Mucosa of rectum (tissue), 2 donors: ENCODE results near the gene ADGRA3.
A peak's percentile ranks its signal among the peaks of the same experiment; 100 is the strongest.

ENCODE experiments used
- H3K27ac ChIP-seq, 2 donors: one replicate each; pipeline ENCODE4 v1.7.0; 2013; ENCODE audit warnings: inconsistent platforms in 2 of 2, low read depth in 2 of 2, low read length in 2 of 2
- H3K27me3 ChIP-seq, 2 donors: one replicate each; pipeline ENCODE4 v1.7.0; 2013; ENCODE audit warnings: low read length in 2 of 2; ENCODE audit not compliant: control insufficient read depth in 2 of 2, insufficient read depth in 2 of 2
- H3K36me3 ChIP-seq, 2 donors: one replicate each; pipeline ENCODE4 v1.7.0; 2013; ENCODE audit warnings: low read length in 2 of 2; ENCODE audit not compliant: control insufficient read depth in 2 of 2, insufficient read depth in 2 of 2
- H3K4me1 ChIP-seq, 2 donors: one replicate each; pipeline ENCODE4 v1.7.0; 2013; ENCODE audit warnings: low read length in 2 of 2, mild to moderate bottlenecking in 1 of 2; ENCODE audit not compliant: control insufficient read depth in 2 of 2, insufficient read depth in 2 of 2
- H3K4me3 ChIP-seq, 2 donors: one replicate each; pipeline ENCODE4 v1.7.0; 2013; ENCODE audit warnings: low read length in 2 of 2
- H3K9ac ChIP-seq, 2 donors: one replicate each; pipeline ENCODE4 v1.7.0; 2013; ENCODE audit warnings: low read length in 2 of 2, low read depth in 1 of 2, mild to moderate bottlenecking in 1 of 2
- H3K9me3 ChIP-seq, 2 donors: one replicate each; pipeline ENCODE4 v1.7.0; 2013; ENCODE audit warnings: low read length in 2 of 2; ENCODE audit not compliant: control insufficient read depth in 2 of 2
- donor health status: healthy.
- donor health status: Normal muscosa, but diverticular disease.

ADGRA3 gene

GRCh38 chr4:22512306-22512705, 3.6 kb downstream of the ADGRA3 start:
- H3K36me3 ChIP-seq = no peaks in the 10 kb centered on the region
- no peak overlapping the region for H3K9ac ChIP-seq
- H3K4me1 ChIP-seq = peaks cover 3 to 19% of the 10 kb centered on the region in 2 donors
- no peak overlapping the region for H3K4me3 ChIP-seq
- H3K27me3 ChIP-seq = no peaks in the 10 kb centered on the region
- H3K9me3 ChIP-seq = no peaks in the 10 kb centered on the region
- no peak overlapping the region for H3K27ac ChIP-seq

- no peak overlapping the region for H3K4me3 ChIP-seq
- no peak overlapping the region for H3K9ac ChIP-seq
- H3K9me3 ChIP-seq = no peaks in the 10 kb centered on the region
- peaks cover 7 to 12% of the 10 kb centered on the region in 2 donors for H3K4me1 ChIP-seq
- H3K27ac ChIP-seq = no peak overlapping the region
- no peaks in the 10 kb centered on the region for H3K36me3 ChIP-seq
- H3K27me3 ChIP-seq = no peaks in the 10 kb centered on the region
Observed at GRCh38 chr4:22510750-22511149, 5.1 kb downstream of the ADGRA3 start.

GRCh38 chr4:22508376-22508775, 7.5 kb downstream of the ADGRA3 start:
- H3K9ac ChIP-seq = no peak overlapping the region
- H3K36me3 ChIP-seq = no peaks in the 10 kb centered on the region
- peaks cover 5 to 9% of the 10 kb centered on the region in 2 donors for H3K4me1 ChIP-seq
- no peak overlapping the region for H3K4me3 ChIP-seq
- no peaks in the 10 kb centered on the region for H3K27me3 ChIP-seq
- no peaks in the 10 kb centered on the region for H3K9me3 ChIP-seq
- H3K27ac ChIP-seq = no peak overlapping the region

- Histone ChIP-seq H3K4me3 (no peak overlapping the region), H3K27ac (no peak overlapping the region), H3K36me3 (no peaks in the 10 kb centered on the region)
Observed at GRCh38 chr4:22504922-22505321, 10.9 kb downstream of the ADGRA3 start.

GRCh38 chr4:22504447-22504846, 11.4 kb downstream of the ADGRA3 start:
- H3K4me1 ChIP-seq = peaks cover 15 to 26% of the 10 kb centered on the region in 2 donors
- H3K36me3 ChIP-seq = no peaks in the 10 kb centered on the region
- H3K27ac ChIP-seq = no peak overlapping the region
- H3K4me3 ChIP-seq = no peak overlapping the region
- H3K9ac ChIP-seq = no peak overlapping the region
- no peaks in the 10 kb centered on the region for H3K9me3 ChIP-seq
- H3K27me3 ChIP-seq = no peaks in the 10 kb centered on the region

More at GRCh38 chr4:22504922-22505321, 10.9 kb downstream of the ADGRA3 start:
- no peaks in the 10 kb centered on the region for H3K27me3 ChIP-seq
- H3K9ac ChIP-seq = no peak overlapping the region
- peaks cover 13 to 21% of the 10 kb centered on the region in 2 donors for H3K4me1 ChIP-seq
- H3K9me3 ChIP-seq = no peaks in the 10 kb centered on the region

GRCh38 chr4:22502895-22503814, 12.7 kb downstream of the ADGRA3 start:
- Histone ChIP-seq H3K9me3 (no peaks in the 10 kb centered on the region), H3K27me3 (no peaks in the 10 kb centered on the region), H3K27ac (no peak overlapping the region), H3K4me1 (peaks cover 21 to 33% of the 10 kb centered on the region in 2 donors), H3K36me3 (no peaks in the 10 kb centered on the region), H3K4me3 (no peak overlapping the region), H3K9ac (no peak overlapping the region)

- Histone ChIP-seq H3K27me3 (no peaks in the 10 kb centered on the region), H3K4me1 (peaks cover 21 to 31% of the 10 kb centered on the region in 2 donors), H3K9ac (no peak overlapping the region), H3K9me3 (no peaks in the 10 kb centered on the region), H3K4me3 (no peak overlapping the region), H3K27ac (peak overlapping the region in 1 of 2 donors; percentile 89), H3K36me3 (no peaks in the 10 kb centered on the region)
Observed at GRCh38 chr4:22501715-22502095, 14.2 kb downstream of the ADGRA3 start.

GRCh38 chr4:22500831-22501714, 14.8 kb downstream of the ADGRA3 start:
- H3K27ac ChIP-seq = peak overlapping the region in 1 of 2 donors; percentile 89
- peak overlapping the region in 1 of 2 donors; percentile 53 for H3K9ac ChIP-seq
- no peaks in the 10 kb centered on the region for H3K27me3 ChIP-seq
- H3K4me1 ChIP-seq = peaks cover 17 to 31% of the 10 kb centered on the region in 2 donors
- H3K36me3 ChIP-seq = no peaks in the 10 kb centered on the region
- H3K9me3 ChIP-seq = no peaks in the 10 kb centered on the region
- H3K4me3 ChIP-seq = peak overlapping the region; percentile 24 to 56

- no peaks in the 10 kb centered on the region for H3K27me3 ChIP-seq
- H3K4me1 ChIP-seq = peaks cover 14 to 31% of the 10 kb centered on the region in 2 donors
- peak overlapping the region in 1 of 2 donors; percentile 89 for H3K27ac ChIP-seq
- no peaks in the 10 kb centered on the region for H3K9me3 ChIP-seq
- peak overlapping the region in 1 of 2 donors; percentile 53 for H3K9ac ChIP-seq
- peak overlapping the region; percentile 24 to 56 for H3K4me3 ChIP-seq
- no peaks in the 10 kb centered on the region for H3K36me3 ChIP-seq
Observed at GRCh38 chr4:22500128-22500611, 15.7 kb downstream of the ADGRA3 start.
